Epithelial cell of esophagus (primary cell): ENCODE measurements around the gene HOXA6.
A peak's percentile ranks its signal among the peaks of the same experiment; 100 is the strongest.

ENCODE experiments used
- DNase-seq: peaks from one replicate; pipeline ENCODE4 v3.0.0; 2010; ENCODE audit warnings: low read depth
- H3K4me3 ChIP-seq: 2 replicates; pipeline ENCODE4 v1.5.1; 2011; ENCODE audit warnings: mild to moderate bottlenecking, low read length, control low read depth
- TF ChIP-seq, protein P1 (sequence below): IDR thresholded peaks from 2 replicates; pipeline ENCODE4 v1.5.1; 2011; ENCODE audit warnings: low read depth, mild to moderate bottlenecking, low read length, control low read depth, inconsistent platforms; ENCODE audit not compliant: insufficient read depth; ENCODE audit errors: missing control alignments

HOXA6 gene

DNA sequence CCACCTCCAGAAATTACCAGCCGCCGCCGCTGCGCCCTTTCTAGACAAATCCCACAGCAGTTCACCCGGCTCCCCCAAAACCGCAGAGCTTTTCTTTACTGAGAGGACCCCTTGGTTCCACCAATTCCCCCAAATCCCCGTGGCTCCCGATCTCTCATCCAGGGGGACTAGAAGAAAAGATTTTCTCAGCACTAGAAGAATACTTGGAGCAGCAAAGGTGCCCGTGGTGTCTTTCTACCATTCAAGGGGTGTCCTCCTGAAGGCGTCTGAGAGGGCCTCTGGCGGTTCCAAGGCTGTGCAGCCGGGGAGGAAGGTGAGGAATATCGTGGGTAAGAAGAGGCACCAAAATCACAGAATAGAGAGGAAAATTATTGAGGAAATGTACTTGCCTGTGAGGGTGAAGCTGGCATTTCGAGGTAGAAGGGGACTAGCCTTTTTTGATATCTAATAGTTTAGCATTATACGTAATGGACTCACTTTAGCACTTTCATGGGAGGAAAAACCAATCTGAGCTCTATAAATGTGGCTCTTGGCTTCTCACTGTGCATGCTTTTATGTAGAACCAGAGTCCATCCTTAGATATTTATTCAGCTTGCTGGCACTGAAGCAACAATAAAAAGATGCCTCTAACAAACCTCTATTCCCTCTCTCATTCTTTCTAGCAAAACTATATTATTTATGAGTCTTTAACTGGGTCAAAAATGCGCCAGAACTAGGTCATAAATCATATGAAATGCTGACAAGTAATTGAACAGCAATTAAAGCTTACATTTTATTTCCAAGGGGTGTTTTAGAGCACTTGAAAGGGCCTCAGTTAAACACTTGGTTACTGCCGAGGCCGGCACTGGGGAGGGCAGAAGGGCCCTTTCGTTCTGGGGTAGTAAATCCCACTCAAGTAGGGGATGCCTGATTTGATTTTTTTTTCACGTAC lies 31.3 kb downstream of the HOXA6 start:
- TF ChIP-seq, protein P1, sequence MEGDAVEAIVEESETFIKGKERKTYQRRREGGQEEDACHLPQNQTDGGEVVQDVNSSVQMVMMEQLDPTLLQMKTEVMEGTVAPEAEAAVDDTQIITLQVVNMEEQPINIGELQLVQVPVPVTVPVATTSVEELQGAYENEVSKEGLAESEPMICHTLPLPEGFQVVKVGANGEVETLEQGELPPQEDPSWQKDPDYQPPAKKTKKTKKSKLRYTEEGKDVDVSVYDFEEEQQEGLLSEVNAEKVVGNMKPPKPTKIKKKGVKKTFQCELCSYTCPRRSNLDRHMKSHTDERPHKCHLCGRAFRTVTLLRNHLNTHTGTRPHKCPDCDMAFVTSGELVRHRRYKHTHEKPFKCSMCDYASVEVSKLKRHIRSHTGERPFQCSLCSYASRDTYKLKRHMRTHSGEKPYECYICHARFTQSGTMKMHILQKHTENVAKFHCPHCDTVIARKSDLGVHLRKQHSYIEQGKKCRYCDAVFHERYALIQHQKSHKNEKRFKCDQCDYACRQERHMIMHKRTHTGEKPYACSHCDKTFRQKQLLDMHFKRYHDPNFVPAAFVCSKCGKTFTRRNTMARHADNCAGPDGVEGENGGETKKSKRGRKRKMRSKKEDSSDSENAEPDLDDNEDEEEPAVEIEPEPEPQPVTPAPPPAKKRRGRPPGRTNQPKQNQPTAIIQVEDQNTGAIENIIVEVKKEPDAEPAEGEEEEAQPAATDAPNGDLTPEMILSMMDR: no peak
- DNase-seq: no peak
- peak overlapping the region; percentile 42 for H3K4me3 ChIP-seq

DNA sequence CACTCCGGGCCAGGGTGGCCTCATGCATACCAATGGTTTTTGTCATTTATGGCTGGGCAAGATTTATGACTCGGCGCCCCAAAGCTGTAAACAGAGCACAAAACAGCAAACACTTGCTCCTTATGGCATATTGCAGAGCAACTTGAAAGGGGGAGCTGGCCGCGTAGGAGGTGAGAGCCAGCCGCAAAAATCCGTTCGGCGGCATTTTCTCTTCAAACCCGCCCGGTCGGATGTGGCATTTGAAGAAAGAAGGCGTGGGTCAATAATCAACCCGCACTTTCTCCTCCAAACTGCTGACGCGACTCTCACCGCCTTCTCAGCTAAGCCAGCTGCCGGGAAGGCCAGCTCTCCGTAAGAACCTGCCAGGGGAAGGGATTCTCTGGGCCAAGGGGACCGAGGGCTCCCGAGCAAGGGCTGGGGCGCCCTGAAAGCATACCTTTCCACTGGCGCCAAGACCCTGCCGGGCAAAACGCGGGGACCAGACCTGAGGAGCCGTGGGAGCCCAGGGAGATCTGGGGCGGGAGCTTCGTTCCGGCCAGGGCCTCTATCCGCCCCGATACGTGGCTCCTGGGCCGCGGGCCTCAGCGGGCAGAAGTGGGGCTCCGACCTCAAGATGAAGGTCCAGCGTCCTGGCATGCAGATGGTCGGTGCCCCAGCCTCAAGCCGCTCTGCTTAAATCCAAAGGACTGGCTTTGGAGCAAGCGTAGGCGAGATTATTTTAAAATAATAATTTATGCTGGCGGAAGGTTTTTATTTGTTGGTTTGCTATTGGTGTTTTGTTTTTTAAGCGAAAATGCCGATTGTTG lies 32.1 kb downstream of the HOXA6 start:
- peak overlapping the region; percentile 42 for H3K4me3 ChIP-seq
- TF ChIP-seq, protein P1: no peak
- DNase-seq: peak; percentile 64

DNA sequence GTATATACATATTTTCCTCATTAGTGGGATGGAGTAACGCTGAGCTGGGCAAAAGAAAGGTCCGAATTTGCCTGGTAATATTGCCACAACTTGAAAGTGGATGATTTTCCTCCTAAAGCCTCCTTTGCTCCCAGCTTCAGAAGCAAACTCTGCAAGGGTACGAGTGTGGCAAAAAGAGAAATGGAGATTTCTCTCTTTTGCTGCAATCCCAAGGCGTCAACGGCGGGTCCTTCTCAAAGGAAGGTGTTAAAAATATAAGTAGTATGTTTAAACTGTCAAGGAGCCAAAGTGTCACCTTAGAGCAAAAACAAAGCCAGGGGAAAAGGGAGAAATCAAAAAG lies 32.7 kb downstream of the HOXA6 start:
- TF ChIP-seq, protein P1: no peak
- DNase-seq: no peak
- H3K4me3 ChIP-seq: peak overlapping the region; percentile 42

DNA sequence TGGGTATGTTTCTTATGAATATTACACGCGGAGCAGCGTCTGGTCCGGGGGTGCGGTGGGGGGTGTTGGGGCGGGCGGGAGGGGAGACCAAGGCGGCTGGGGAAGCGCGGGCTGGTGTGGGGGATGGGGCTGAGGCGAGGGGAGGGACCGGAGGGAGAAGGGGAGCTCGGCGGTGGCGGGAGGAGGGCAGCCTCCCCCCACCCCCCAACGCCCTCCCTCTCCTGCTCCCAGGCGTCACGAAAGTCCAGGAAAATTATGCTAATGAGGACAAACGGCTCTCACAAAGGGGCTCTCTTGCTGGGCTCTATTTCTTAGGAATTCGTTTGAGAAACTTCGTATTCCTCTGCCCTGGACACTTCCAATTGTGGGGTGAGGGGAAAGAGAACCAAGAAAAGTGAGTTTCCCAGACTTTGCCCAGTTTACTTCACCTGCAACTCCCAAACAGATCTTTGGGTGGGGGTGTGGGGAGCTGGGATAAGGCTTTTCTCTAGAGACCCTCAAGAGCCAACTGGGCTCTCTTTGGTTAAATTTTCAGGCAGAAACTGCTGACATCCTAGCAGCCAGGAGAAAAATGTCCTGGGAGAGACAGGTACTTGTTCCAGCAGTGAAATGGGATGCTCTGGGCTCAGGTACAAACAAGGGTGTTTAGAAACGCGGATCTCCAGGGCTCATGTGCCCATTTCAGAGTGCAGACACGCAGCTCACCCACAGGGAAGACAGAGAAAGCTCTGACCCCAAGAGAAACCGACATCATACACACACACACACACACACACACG lies 33.4 kb downstream of the HOXA6 start:
- TF ChIP-seq, protein P1: no peak
- H3K4me3 ChIP-seq: peak overlapping the region; percentile 51
- no peak for DNase-seq

DNA sequence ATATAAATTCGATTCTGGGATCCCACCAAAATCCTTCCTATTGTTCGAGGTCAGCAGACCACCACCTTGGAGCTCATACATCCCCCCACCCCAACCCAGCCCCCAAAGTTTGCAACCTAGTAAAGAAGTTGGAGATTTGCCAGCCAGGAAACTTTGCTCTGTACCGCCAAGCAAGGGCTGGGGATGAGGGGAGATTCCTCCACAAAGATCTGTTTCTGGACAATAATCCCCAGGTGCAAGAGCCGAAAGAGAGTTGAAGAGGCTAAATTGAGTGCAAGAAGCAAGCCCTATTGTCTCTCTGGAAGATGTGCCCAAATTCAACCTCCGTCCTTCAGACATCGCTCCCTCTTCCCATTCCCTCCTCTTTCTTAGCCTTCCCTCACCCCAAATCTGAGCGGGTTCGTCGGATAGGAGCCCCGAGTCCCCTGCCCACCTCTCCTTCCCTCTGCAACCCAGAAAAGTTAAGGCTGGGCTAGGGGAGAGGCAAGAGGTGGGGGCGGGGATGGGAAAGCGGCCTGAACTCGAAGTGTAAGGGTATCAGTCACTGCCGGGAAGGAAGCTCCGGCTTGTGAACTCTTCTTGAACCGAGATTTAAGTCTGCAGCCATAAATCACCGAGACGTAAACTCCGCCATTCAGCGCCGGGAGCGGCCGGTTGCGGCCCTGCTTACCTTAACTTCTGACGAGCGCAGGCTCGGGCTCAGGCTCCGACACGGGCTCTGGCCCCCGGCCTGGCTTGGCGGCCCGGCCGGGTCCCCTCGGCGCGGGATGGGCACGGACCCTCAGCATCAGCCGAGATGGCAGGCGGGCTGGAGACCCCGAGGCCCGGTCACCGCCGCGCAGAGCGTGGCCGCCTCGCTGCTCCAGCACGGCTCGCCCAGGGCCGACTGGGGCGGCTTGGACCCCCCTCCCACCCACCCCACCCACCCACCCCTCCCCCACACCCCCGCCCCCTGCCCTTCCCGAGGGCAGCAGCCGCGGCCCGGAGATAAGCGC lies 34.3 kb downstream of the HOXA6 start:
- TF ChIP-seq, protein P1: no peak
- DNase-seq: peak; percentile 65
- peak overlapping the region; percentile 51 for H3K4me3 ChIP-seq
